ENCODE results near the gene ATP11A. TPM values are rescaled to one million over a fixed set of nuclear protein-coding genes. Genes with fewer than 3 reads are reported as not detected.

The ATP11A gene
- total and polyA plus RNA-seq, 2 experiments from 2014 or later = 28.7 to 30.8 TPM

DNA sequence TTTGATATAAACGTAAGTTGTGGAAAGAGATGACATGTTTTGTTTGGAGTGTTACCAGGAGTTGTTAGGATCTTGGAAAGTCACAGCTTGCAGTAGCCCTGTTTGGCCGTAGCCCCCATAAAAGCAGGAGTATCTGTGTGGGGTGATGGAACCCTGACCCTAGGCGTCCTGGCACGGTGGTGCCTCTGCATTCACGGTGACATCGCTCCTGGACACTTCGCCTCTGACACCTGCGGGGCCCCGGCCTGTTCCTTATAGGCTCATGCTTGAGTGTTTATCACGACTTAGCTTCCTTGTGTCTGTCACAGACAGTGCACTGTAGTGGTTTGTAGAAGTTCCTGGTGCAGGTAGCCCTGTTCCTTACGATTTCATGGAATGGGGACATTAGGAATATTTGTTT lies 74.2 kb downstream of the ATP11A start:
- H3K27ac ChIP-seq = no peak overlapping the region
- H3K9me2 ChIP-seq (replicated peaks; ENCODE audit: insufficient read depth) = no peaks in the 10 kb centered on the region
- peaks cover 7% of the 10 kb centered on the region for H4K20me1 ChIP-seq (ENCODE audit: insufficient read depth, poor library complexity, severe bottlenecking)
- H2AFZ ChIP-seq = no peak overlapping the region
- no peaks in the 10 kb centered on the region for H3K27me3 ChIP-seq
- H3K4me1 ChIP-seq (ENCODE audit: insufficient read depth) = peaks cover 17% of the 10 kb centered on the region
- 95% methylated on average over 11 of the region's 11 CpGs for WGBS (ENCODE audit: low lambda C conversion rate, missing lambda C conversion rate)
- H3K79me2 ChIP-seq = peaks cover 71% of the 10 kb centered on the region
- no peak for TF ChIP-seq EZH2 (IDR thresholded peaks at IDR 0.05; ENCODE audit: borderline replicate concordance)
- no peak for TF ChIP-seq EZH2phosphoT487 (IDR thresholded peaks at IDR 0.05; ENCODE audit: low read depth, severe bottlenecking, unreplicated experiment)
- TF ChIP-seq, protein P1, sequence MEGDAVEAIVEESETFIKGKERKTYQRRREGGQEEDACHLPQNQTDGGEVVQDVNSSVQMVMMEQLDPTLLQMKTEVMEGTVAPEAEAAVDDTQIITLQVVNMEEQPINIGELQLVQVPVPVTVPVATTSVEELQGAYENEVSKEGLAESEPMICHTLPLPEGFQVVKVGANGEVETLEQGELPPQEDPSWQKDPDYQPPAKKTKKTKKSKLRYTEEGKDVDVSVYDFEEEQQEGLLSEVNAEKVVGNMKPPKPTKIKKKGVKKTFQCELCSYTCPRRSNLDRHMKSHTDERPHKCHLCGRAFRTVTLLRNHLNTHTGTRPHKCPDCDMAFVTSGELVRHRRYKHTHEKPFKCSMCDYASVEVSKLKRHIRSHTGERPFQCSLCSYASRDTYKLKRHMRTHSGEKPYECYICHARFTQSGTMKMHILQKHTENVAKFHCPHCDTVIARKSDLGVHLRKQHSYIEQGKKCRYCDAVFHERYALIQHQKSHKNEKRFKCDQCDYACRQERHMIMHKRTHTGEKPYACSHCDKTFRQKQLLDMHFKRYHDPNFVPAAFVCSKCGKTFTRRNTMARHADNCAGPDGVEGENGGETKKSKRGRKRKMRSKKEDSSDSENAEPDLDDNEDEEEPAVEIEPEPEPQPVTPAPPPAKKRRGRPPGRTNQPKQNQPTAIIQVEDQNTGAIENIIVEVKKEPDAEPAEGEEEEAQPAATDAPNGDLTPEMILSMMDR (IDR thresholded peaks at IDR 0.05; ENCODE audit: poor library complexity) = no peak
- no peaks in the 10 kb centered on the region for H3K36me3 ChIP-seq (replicated peaks; ENCODE audit: insufficient read depth, low read depth)
- H3K4me2 ChIP-seq = no peak overlapping the region
- DNase-seq (ENCODE audit: low spot score) = no peak
- no peaks in the 10 kb centered on the region for H3K9me3 ChIP-seq (ENCODE audit: low read depth)
- no peak overlapping the region for H3K4me3 ChIP-seq

DNA sequence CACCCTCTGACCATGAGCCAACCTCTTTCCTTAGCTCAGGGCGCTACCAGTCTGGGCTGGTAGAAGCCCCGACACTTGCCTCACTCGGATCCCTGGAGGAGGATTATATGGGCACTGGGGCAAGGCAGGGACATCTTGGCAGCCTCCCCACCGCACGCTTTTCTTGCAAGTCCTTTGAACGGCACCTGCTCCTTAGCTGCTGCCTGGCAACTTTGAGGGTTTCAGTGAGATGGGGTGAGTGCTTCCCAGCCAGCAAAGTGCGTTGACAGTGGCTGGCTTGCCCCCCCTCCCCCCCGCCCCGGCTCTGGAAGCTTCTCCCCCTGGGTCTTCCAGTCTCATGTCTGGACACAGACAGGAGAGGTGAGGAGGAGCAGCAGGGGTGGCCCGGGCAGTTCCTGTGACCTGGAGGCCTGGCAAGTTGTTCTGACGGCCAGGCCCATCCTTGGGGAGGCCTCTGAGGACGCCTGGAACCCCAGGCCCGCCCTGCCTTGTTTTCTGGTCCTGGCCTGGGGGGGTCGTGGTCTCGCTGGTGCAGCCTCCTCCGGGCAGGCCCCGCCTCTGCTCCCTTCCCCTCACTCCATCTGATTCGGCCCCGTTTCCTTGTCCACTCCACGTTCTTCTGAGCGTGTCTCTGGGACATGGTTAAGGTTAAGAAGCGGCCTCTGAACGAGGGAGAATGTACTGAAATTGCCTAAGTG lies 75.2 kb downstream of the ATP11A start:
- Histone ChIP-seq H3K27ac (no peak overlapping the region), H3K4me1 (ENCODE audit: insufficient read depth) (peaks cover 17% of the 10 kb centered on the region), H3K4me3 (no peak overlapping the region), H3K79me2 (peaks cover 66% of the 10 kb centered on the region), H3K9me3 (ENCODE audit: low read depth) (no peaks in the 10 kb centered on the region), H3K4me2 (no peak overlapping the region), H3K36me3 (replicated peaks; ENCODE audit: insufficient read depth, low read depth) (no peaks in the 10 kb centered on the region), H4K20me1 (ENCODE audit: insufficient read depth, poor library complexity, severe bottlenecking) (peaks cover 11% of the 10 kb centered on the region), H3K9me2 (replicated peaks; ENCODE audit: insufficient read depth) (no peaks in the 10 kb centered on the region), H3K27me3 (no peaks in the 10 kb centered on the region), H2AFZ (no peak overlapping the region)
- DNase-seq (ENCODE audit: low spot score) = no peak
- TF ChIP-seq EZH2phosphoT487 (IDR thresholded peaks at IDR 0.05; ENCODE audit: low read depth, severe bottlenecking, unreplicated experiment) = no peak
- TF ChIP-seq EZH2 (IDR thresholded peaks at IDR 0.05; ENCODE audit: borderline replicate concordance) = no peak
- TF ChIP-seq, protein P1 (IDR thresholded peaks at IDR 0.05; ENCODE audit: poor library complexity) = no peak
- 92% methylated on average over 20 of the region's 23 CpGs for WGBS (ENCODE audit: low lambda C conversion rate, missing lambda C conversion rate)

DNA sequence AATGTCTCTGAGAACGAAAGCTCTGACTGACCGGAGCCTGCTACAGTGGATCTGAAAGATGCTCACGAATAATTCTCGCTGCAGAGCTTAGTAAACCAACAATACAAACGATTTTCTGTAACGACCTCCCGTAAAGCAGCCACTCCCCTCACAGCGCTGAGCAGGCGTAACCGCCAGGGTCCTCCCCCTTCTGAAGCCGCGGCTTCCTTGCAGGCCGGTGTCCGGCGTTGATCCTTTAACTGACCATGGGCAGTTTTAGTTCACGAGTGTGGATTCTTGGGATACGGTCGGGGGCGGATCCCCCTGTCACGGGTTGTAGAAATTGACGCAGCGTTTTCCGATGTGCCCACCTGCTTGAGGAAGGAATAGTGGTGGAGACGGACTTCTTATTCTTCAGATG lies 75.9 kb downstream of the ATP11A start:
- H3K9me2 ChIP-seq (replicated peaks; ENCODE audit: insufficient read depth) = no peaks in the 10 kb centered on the region
- TF ChIP-seq, protein P1 (IDR thresholded peaks at IDR 0.05; ENCODE audit: poor library complexity) = no peak
- TF ChIP-seq EZH2phosphoT487 (IDR thresholded peaks at IDR 0.05; ENCODE audit: low read depth, severe bottlenecking, unreplicated experiment) (no peak), EZH2 (IDR thresholded peaks at IDR 0.05; ENCODE audit: borderline replicate concordance) (no peak)
- no peaks in the 10 kb centered on the region for H3K27me3 ChIP-seq
- H3K9me3 ChIP-seq (ENCODE audit: low read depth) = no peaks in the 10 kb centered on the region
- no peaks in the 10 kb centered on the region for H3K36me3 ChIP-seq (replicated peaks; ENCODE audit: insufficient read depth, low read depth)
- no peak overlapping the region for H3K4me2 ChIP-seq
- peaks cover 67% of the 10 kb centered on the region for H3K79me2 ChIP-seq
- DNase-seq (ENCODE audit: low spot score) = no peak
- peaks cover 11% of the 10 kb centered on the region for H3K4me1 ChIP-seq (ENCODE audit: insufficient read depth)
- WGBS (ENCODE audit: low lambda C conversion rate, missing lambda C conversion rate) = 96% methylated on average over 24 of the region's 24 CpGs
- no peak overlapping the region for H3K27ac ChIP-seq
- H4K20me1 ChIP-seq (ENCODE audit: insufficient read depth, poor library complexity, severe bottlenecking) = peaks cover 10% of the 10 kb centered on the region
- no peak overlapping the region for H3K4me3 ChIP-seq
- H2AFZ ChIP-seq = no peak overlapping the region
